ENCODE data around the gene GNB1L. TPM values are rescaled to one million over a fixed set of nuclear protein-coding genes. Genes with fewer than 3 reads are reported as not detected.

GNB1L gene
- total and polyA plus RNA-seq, 9 of the 15 experiments (the other 6 are each of a cell fraction or from before 2014, with no cell fraction given): 0.56 to 50.5 (median 10.2) TPM

- TF ChIP-seq GTF2A2 (tag; IDR thresholded peaks at IDR 0.05) (no peak), PPARD (CRISPR knock-in tag; IDR thresholded peaks at IDR 0.05) (no peak), MYNN (IDR thresholded peaks at IDR 0.05) (no peak), MYNN (CRISPR knock-in tag; IDR thresholded peaks at IDR 0.05) (no peak), ZNF253 (CRISPR knock-in tag; conservative IDR thresholded peaks at IDR 0.05) (no peak), TARDBP (IDR thresholded peaks at IDR 0.05) (no peak), ZNF696 (CRISPR knock-in tag; conservative IDR thresholded peaks at IDR 0.05) (no peak), MTA2 (IDR thresholded peaks at IDR 0.05; ENCODE audit: low read depth) (no peak), CREB3L1 (IDR thresholded peaks at IDR 0.05; ENCODE audit: borderline replicate concordance, low read depth) (no peak), ERF (CRISPR knock-in tag; IDR thresholded peaks at IDR 0.05) (no peak), ZNF280A (IDR thresholded peaks at IDR 0.05; ENCODE audit: low read depth, partially characterized antibody) (no peak), ZNF311 (CRISPR knock-in tag; IDR thresholded peaks at IDR 0.05) (no peak), PHB (CRISPR knock-in tag; IDR thresholded peaks at IDR 0.05) (0 out of 2 replicates have a peak, but pooled peaks have one; percentile 20)
- TF ChIP-seq, protein P1, sequence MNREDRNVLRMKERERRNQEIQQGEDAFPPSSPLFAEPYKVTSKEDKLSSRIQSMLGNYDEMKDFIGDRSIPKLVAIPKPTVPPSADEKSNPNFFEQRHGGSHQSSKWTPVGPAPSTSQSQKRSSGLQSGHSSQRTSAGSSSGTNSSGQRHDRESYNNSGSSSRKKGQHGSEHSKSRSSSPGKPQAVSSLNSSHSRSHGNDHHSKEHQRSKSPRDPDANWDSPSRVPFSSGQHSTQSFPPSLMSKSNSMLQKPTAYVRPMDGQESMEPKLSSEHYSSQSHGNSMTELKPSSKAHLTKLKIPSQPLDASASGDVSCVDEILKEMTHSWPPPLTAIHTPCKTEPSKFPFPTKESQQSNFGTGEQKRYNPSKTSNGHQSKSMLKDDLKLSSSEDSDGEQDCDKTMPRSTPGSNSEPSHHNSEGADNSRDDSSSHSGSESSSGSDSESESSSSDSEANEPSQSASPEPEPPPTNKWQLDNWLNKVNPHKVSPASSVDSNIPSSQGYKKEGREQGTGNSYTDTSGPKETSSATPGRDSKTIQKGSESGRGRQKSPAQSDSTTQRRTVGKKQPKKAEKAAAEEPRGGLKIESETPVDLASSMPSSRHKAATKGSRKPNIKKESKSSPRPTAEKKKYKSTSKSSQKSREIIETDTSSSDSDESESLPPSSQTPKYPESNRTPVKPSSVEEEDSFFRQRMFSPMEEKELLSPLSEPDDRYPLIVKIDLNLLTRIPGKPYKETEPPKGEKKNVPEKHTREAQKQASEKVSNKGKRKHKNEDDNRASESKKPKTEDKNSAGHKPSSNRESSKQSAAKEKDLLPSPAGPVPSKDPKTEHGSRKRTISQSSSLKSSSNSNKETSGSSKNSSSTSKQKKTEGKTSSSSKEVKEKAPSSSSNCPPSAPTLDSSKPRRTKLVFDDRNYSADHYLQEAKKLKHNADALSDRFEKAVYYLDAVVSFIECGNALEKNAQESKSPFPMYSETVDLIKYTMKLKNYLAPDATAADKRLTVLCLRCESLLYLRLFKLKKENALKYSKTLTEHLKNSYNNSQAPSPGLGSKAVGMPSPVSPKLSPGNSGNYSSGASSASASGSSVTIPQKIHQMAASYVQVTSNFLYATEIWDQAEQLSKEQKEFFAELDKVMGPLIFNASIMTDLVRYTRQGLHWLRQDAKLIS (CRISPR knock-in tag; IDR thresholded peaks at IDR 0.05): no peak
These were observed 110.2 kb downstream of the GNB1L start (continued) for GRCh38 chr22:19744350-19745006.
